GM23248 (cell line): Measurements from ENCODE around the gene CHN1.

ENCODE experiments used
- EZH2 ChIP-seq: fragments of 200-600 bp; sonication (generic); IDR thresholded peaks from 2 replicates; pipeline ENCODE4 v1.6.1; 2018; ENCODE audit warnings: antibody characterized with exemption, mild to moderate bottlenecking; ENCODE audit not compliant: insufficient read depth, poor library complexity, severe bottlenecking
- EZH2phosphoT487 ChIP-seq: fragments of 200-600 bp; sonication (generic); IDR thresholded peaks from 2 replicates; pipeline ENCODE4 v1.6.1; 2018; ENCODE audit warnings: antibody characterized with exemption, moderate library complexity, mild to moderate bottlenecking, low read depth; ENCODE audit not compliant: insufficient read depth

- TF ChIP-seq EZH2 (no peak), EZH2phosphoT487 (no peak)
Observed at GRCh38 chr2:174842496-174842895, 162.7 kb downstream of the CHN1 start.
